Measurements from ENCODE around the gene DMRTB1.

The DMRTB1 gene

DNA sequence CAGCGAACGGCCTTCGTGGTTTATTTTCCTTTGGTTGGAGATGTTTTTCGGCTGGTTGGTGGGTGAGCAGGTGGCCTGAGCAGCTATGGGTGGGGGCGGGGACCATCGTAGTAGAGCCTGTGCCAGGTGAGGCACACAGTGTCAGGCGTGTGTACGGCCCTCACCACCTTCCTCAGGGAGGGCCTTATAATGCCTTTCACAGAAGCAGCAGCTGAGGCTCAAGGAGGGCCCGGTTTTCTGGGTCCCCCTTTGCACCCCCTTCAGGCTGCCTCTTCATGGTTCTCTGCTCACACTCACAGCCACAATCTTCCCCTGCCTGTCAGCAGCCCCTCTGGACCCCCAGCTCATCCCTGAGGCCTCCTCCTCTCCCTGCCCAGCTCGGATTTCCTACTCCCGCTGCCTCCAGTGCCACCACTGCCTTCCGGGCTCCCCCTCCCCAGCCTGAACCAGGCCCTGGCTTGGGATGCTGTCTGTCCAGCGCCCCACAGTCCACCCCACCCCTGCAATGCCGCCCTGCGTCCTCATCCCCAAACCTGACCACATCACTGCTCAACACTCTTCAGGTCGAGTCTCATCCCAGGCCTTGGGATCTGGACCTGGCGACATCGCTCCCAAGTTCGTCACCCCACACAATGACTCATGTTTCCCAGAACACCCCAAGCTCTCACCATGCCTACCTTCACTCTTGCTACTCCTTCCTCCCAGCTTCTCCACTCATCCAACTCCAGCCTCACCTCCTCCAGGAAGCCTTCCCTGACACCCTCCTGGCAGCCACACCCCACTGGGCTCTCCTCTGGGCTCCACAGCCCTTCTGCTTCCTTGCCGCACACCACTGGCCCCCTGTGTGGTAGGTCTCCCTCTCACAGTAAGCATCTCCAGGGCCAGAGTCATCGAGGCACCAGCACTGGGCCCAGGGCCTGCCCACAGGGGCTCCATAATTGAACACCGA, 53.9 kb downstream of the DMRTB1 start:
- TF ChIP-seq, protein P1, sequence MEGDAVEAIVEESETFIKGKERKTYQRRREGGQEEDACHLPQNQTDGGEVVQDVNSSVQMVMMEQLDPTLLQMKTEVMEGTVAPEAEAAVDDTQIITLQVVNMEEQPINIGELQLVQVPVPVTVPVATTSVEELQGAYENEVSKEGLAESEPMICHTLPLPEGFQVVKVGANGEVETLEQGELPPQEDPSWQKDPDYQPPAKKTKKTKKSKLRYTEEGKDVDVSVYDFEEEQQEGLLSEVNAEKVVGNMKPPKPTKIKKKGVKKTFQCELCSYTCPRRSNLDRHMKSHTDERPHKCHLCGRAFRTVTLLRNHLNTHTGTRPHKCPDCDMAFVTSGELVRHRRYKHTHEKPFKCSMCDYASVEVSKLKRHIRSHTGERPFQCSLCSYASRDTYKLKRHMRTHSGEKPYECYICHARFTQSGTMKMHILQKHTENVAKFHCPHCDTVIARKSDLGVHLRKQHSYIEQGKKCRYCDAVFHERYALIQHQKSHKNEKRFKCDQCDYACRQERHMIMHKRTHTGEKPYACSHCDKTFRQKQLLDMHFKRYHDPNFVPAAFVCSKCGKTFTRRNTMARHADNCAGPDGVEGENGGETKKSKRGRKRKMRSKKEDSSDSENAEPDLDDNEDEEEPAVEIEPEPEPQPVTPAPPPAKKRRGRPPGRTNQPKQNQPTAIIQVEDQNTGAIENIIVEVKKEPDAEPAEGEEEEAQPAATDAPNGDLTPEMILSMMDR (IDR thresholded peaks at IDR 0.05; ENCODE audit: low read depth, low read length), result no peak
- no peak for DNase-seq
- Histone ChIP-seq H3K9me3 (ENCODE audit: severe bottlenecking) (no peaks in the 10 kb centered on the region), H3K36me3 (no peaks in the 10 kb centered on the region), H3K4me3 (ENCODE audit: low read depth, low read length) (no peak overlapping the region), H3K27ac (no peak overlapping the region), H3K27me3 (ENCODE audit: insufficient read depth, low read depth, severe bottlenecking) (no peaks in the 10 kb centered on the region)

DNA sequence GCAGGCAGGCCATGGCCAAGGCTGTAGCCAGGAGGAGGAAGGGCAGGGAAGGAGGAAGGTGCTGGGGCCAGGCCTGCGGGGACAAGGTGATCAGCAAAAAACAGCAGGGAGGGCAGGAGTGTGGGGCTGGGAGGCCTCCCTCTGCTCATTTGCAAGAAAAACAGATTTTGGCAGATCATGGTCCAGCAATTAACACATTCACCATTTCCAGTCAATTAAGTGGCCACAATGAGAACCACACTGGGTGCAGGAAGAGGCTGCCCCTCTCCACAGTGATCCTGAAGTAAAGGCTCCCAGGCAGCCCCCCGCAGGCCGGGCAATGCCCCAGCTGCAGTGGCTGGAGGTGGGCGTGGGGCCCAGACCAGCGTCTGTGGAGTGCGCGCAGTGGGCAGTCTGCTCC, 54.6 kb downstream of the DMRTB1 start:
- TF ChIP-seq, protein P1 (IDR thresholded peaks at IDR 0.05; ENCODE audit: low read depth, low read length), result no peak
- H3K4me3 ChIP-seq (ENCODE audit: low read depth, low read length), result no peak overlapping the region
- no peaks in the 10 kb centered on the region for H3K36me3 ChIP-seq
- DNase-seq, result no peak
- H3K27me3 ChIP-seq (ENCODE audit: insufficient read depth, low read depth, severe bottlenecking), result no peaks in the 10 kb centered on the region
- H3K27ac ChIP-seq, result no peak overlapping the region
- H3K9me3 ChIP-seq (ENCODE audit: severe bottlenecking), result no peaks in the 10 kb centered on the region

DNA sequence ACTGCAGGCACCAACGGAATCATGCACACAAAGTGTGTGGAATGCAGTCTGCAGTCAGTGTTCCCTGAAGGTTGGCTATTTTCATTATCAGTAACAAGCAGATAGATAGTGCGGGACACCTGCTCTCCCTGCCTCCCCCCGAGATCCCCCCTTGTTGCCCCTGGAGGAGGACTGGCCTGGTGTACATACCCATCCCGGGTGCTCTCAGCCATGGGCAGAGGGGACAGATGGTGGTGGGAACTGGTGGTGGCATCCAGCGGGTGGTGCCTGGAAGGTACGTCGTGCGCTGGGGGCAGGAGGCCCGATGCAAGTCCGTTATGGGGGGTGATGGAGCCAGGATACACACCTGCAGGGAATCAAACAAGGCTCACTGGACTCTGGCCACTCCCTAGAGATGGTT, 55.2 kb downstream of the DMRTB1 start:
- no peaks in the 10 kb centered on the region for H3K9me3 ChIP-seq (ENCODE audit: severe bottlenecking)
- TF ChIP-seq, protein P1 (IDR thresholded peaks at IDR 0.05; ENCODE audit: low read depth, low read length), result no peak
- no peak overlapping the region for H3K27ac ChIP-seq
- H3K36me3 ChIP-seq, result no peaks in the 10 kb centered on the region
- no peaks in the 10 kb centered on the region for H3K27me3 ChIP-seq (ENCODE audit: insufficient read depth, low read depth, severe bottlenecking)
- no peak overlapping the region for H3K4me3 ChIP-seq (ENCODE audit: low read depth, low read length)
- no peak for DNase-seq

DNA sequence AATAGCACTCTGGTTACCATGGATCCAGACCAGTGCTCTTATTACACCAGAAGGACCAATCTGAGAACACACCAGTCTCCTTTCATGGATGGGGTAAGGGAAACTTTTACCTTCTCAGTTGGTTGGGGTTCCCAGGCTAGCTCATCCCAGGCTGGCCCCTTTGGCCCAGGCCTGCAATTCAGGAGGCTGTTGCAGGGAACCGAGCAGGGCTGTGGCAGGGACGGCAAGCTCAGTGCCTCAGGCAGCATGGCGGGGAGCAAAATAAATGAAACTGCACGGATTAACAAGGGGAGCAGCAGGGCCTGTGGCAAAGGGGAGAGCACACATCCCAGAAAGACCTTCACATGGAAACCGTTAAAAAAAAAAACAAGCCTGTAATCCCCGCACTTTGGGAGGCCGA, 57.0 kb downstream of the DMRTB1 start:
- no peak overlapping the region for H3K4me3 ChIP-seq (ENCODE audit: low read depth, low read length)
- no peak for DNase-seq

More for the DNA sequence above, 57.0 kb downstream of the DMRTB1 start:
- H3K9me3 ChIP-seq (ENCODE audit: severe bottlenecking), result no peaks in the 10 kb centered on the region
- no peak overlapping the region for H3K27ac ChIP-seq
- H3K36me3 ChIP-seq, result no peaks in the 10 kb centered on the region
- no peaks in the 10 kb centered on the region for H3K27me3 ChIP-seq (ENCODE audit: insufficient read depth, low read depth, severe bottlenecking)
- TF ChIP-seq, protein P1 (IDR thresholded peaks at IDR 0.05; ENCODE audit: low read depth, low read length), result no peak
